Measurements from ENCODE around the gene RANBP1. TPM values are rescaled to one million over a fixed set of nuclear protein-coding genes. Genes with fewer than 3 reads are reported as not detected.

Gene RANBP1
- total and polyA plus RNA-seq, 2 of the 13 experiments (the other 11 are each of a cell fraction or from before 2014, with no cell fraction given), result 181 to 492 TPM

- TF ChIP-seq GATAD2A (CRISPR knock-in tag; IDR thresholded peaks at IDR 0.05) (peak; percentile 55; the same call in 1 of the 2 replicates), THAP8 (CRISPR knock-in tag; IDR thresholded peaks at IDR 0.05; ENCODE audit: borderline replicate concordance) (no peak), ZNF652 (CRISPR knock-in tag; IDR thresholded peaks at IDR 0.05; ENCODE audit: borderline replicate concordance, low read depth) (no peak), ZSCAN20 (CRISPR knock-in tag; IDR thresholded peaks at IDR 0.05; ENCODE audit: borderline replicate concordance) (no peak), SNAI1 (CRISPR knock-in tag; IDR thresholded peaks at IDR 0.05; ENCODE audit: borderline replicate concordance) (peak; percentile 61; the same call in 1 of the 2 replicates), ZNF17 (CRISPR knock-in tag; IDR thresholded peaks at IDR 0.05) (no peak), ZSCAN29 (CRISPR knock-in tag; conservative IDR thresholded peaks at IDR 0.05) (no peak), ZSCAN12 (CRISPR knock-in tag; IDR thresholded peaks at IDR 0.05) (no peak), HMG20A (CRISPR knock-in tag; IDR thresholded peaks at IDR 0.05; ENCODE audit: borderline replicate concordance) (peak; percentile 38; the same call in 1 of the 2 replicates), RARG (CRISPR knock-in tag; IDR thresholded peaks at IDR 0.05; ENCODE audit: low read depth) (no peak), HES4 (CRISPR knock-in tag; IDR thresholded peaks at IDR 0.05; ENCODE audit: borderline replicate concordance) (no peak), NFE2L2 (IDR thresholded peaks at IDR 0.05; ENCODE audit: low read length) (no peak), ZNF530 (CRISPR knock-in tag; IDR thresholded peaks at IDR 0.05; ENCODE audit: low read depth) (no peak), CEBPB (IDR thresholded peaks at IDR 0.05; ENCODE audit: borderline replicate concordance, low read depth, low read length) (no peak; the same call in 1 of the 2 replicates), RCOR2 (CRISPR knock-in tag; IDR thresholded peaks at IDR 0.05) (no peak), SRSF9 (IDR thresholded peaks at IDR 0.05; ENCODE audit: borderline replicate concordance, insufficient read depth, low read depth, low read length, poor library complexity, severe bottlenecking) (no peak), ZBTB42 (CRISPR knock-in tag; IDR thresholded peaks at IDR 0.05) (no peak), TIGD3 (CRISPR knock-in tag; IDR thresholded peaks at IDR 0.05; ENCODE audit: borderline replicate concordance) (no peak), ZNF331 (CRISPR knock-in tag; IDR thresholded peaks at IDR 0.05) (no peak), RBFOX2 (IDR thresholded peaks at IDR 0.05; ENCODE audit: low read depth, low read length) (no peak), ZNF557 (CRISPR knock-in tag; IDR thresholded peaks at IDR 0.05) (no peak; the same call in 1 of the 2 replicates), SALL1 (CRISPR knock-in tag; IDR thresholded peaks at IDR 0.05) (peak; percentile 40)
- TF ChIP-seq, protein P1, sequence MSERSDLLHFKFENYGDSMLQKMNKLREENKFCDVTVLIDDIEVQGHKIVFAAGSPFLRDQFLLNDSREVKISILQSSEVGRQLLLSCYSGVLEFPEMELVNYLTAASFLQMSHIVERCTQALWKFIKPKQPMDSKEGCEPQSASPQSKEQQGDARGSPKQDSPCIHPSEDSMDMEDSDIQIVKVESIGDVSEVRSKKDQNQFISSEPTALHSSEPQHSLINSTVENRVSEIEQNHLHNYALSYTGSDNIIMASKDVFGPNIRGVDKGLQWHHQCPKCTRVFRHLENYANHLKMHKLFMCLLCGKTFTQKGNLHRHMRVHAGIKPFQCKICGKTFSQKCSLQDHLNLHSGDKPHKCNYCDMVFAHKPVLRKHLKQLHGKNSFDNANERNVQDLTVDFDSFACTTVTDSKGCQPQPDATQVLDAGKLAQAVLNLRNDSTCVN (CRISPR knock-in tag; IDR thresholded peaks at IDR 0.05; ENCODE audit: borderline replicate concordance), result no peak
Measured at GRCh38 chr22:20128902-20129746, 13.2 kb downstream of the RANBP1 start (continued).
